ENCODE data around the gene B4GALT2.

GRCh38 chr1:43990271-43991199, 11.5 kb downstream of the B4GALT2 start:
- TF ChIP-seq CTCF (IDR thresholded peaks at IDR 0.05) (no peak), POLR2A (IDR thresholded peaks at IDR 0.05) (no peak)
